Keratinocyte (primary cell): Measurements from ENCODE around the gene ARHGEF33.

ENCODE experiments used
- EZH2 ChIP-seq: IDR thresholded peaks from one replicate; pipeline ENCODE4 v1.6.1; 2012; ENCODE audit warnings: inconsistent platforms, mild to moderate bottlenecking, low read length, moderate library complexity
- TF ChIP-seq, protein P1 (sequence below), 3 experiments: IDR thresholded peaks in 1 of 3; conservative IDR thresholded peaks in 1 of 3; optimal IDR thresholded peaks in 1 of 3; 2 replicates in 2 of 3; 3 replicates in 1 of 3; pipeline versions ENCODE3 to v1.5.1; 2011; ENCODE audit warnings: low read length in 3 of 3, mild to moderate bottlenecking in 3 of 3, moderate library complexity in 2 of 3, control low read depth in 1 of 3, inconsistent platforms in 1 of 3; ENCODE audit not compliant: insufficient read depth in 2 of 3; ENCODE audit errors: extremely low read depth in 1 of 3

- TF ChIP-seq EZH2, result no peak
- TF ChIP-seq, protein P1, sequence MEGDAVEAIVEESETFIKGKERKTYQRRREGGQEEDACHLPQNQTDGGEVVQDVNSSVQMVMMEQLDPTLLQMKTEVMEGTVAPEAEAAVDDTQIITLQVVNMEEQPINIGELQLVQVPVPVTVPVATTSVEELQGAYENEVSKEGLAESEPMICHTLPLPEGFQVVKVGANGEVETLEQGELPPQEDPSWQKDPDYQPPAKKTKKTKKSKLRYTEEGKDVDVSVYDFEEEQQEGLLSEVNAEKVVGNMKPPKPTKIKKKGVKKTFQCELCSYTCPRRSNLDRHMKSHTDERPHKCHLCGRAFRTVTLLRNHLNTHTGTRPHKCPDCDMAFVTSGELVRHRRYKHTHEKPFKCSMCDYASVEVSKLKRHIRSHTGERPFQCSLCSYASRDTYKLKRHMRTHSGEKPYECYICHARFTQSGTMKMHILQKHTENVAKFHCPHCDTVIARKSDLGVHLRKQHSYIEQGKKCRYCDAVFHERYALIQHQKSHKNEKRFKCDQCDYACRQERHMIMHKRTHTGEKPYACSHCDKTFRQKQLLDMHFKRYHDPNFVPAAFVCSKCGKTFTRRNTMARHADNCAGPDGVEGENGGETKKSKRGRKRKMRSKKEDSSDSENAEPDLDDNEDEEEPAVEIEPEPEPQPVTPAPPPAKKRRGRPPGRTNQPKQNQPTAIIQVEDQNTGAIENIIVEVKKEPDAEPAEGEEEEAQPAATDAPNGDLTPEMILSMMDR (optimal IDR thresholded peaks at IDR 0.05 in 1 of 3, IDR thresholded peaks at IDR 0.05 in 1 of 3, conservative IDR thresholded peaks at IDR 0.05 in 1 of 3; ENCODE audit: extremely low read depth in 1 of 3, insufficient read depth in 2 of 3, low read length in 3 of 3), result no peak
These were observed 32.7 kb downstream of the ARHGEF33 start for GRCh38 chr2:38922389-38922788.
